ENCODE data around the gene EHF. TPM values are rescaled to one million over a fixed set of nuclear protein-coding genes. Genes with fewer than 3 reads are reported as not detected.
A peak's percentile ranks its signal among the peaks of the same experiment; 100 is the strongest.

The EHF gene
- total RNA-seq, 2 donors from 2014 or later, result 0.35 TPM; not detected in 1

DNA sequence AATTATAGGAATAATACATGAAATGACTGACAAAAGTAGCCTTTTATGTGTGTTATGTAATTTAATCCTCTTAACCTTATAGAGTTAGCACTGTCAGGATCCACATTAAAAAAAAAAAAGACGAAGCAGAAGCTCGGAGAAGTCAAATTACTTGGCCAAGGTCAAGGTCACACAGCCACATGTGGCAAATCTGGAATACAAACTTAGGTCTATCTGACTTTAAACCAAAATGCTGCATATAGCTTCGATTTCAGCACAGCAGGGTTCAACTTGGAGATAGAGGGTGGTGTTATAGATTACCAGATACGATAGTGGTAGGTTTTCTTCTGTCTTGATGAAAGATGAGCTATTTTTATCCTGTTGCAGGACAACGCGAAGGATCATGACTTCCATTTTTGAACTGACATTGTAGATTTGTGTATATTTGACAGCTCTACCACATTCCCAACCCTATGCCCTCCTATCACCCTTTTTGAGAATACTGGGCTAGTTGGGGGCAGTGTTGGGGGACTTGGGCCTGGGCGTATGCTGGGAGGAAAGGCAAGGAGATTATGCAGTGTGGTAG lies 11.6 kb upstream of the EHF start:
- peaks cover 8% of the 10 kb centered on the region for H3K27me3 Mint-ChIP-seq
- H3K27ac Mint-ChIP-seq, result no peak overlapping the region
- H3K4me1 Mint-ChIP-seq, result peaks cover 8% of the 10 kb centered on the region
- H3K4me3 Mint-ChIP-seq, result no peak overlapping the region
- ATAC-seq (replicated peaks), result no peak
- no peaks in the 10 kb centered on the region for H3K9me3 Mint-ChIP-seq
- no peaks in the 10 kb centered on the region for H3K36me3 Mint-ChIP-seq (ENCODE audit: low read depth)

DNA sequence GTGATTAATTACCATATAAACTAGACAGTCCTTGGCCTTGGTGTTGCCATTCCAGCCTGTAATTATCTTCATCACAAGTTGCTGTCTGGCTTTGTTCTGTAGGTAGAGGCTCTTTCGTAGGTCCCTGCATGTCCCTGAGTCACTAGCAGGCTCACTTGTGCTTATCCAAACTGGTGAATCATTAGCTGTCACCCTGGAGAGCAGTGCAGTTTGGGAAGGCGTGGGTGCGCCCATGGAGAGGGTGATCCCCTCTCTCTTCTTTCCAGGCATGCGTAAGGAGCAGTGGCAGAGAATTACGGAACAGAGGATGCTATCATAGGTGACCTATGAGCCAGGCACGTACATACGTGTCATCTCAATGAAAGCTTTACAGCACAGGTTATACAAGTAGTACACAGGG lies 11.0 kb upstream of the EHF start:
- no peaks in the 10 kb centered on the region for H3K9me3 Mint-ChIP-seq
- H3K4me3 Mint-ChIP-seq, result no peak overlapping the region
- no peak overlapping the region for H3K27ac Mint-ChIP-seq
- no peaks in the 10 kb centered on the region for H3K36me3 Mint-ChIP-seq (ENCODE audit: low read depth)
- no peak for ATAC-seq (replicated peaks)
- H3K4me1 Mint-ChIP-seq, result peaks cover 13% of the 10 kb centered on the region
- H3K27me3 Mint-ChIP-seq, result peaks cover 8% of the 10 kb centered on the region

DNA sequence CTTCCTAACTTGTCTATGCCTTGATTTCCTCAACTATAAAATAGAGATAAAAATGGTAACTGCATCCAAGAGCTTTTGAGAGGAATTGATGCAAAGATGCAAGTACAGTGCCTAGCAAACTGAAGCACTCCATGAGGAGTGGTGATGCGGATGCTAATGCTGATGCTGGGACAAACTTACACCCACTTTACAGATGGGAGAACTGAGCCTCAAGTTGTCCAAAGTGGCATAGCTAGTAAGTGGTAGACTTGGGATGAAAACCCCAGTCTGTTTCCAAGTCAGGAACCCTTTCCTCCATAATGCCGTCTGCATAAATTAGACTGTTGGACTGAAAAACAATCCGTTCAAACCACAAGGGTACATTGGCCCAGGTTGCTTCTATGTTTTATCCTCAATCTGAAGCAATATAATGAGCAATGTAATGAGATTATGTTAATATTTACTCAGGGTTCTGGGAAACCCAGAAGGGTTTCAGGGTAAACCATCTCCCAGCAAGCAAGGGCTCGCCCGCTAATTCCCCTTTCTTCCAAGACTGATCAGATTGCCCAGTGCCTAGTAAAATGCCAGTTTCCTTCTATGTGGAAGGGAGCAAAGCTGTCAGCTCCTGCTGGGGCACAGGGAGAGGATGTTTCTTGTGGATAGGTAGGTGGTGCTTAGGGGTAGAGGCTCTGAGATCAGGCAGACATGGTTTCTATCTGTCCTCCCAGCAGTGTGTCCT lies 10.4 kb upstream of the EHF start:
- H3K27me3 Mint-ChIP-seq, result peaks cover 8% of the 10 kb centered on the region
- H3K4me3 Mint-ChIP-seq, result no peak overlapping the region
- peaks cover 13% of the 10 kb centered on the region for H3K4me1 Mint-ChIP-seq
- H3K9me3 Mint-ChIP-seq, result no peaks in the 10 kb centered on the region
- no peak overlapping the region for H3K27ac Mint-ChIP-seq
- no peak for ATAC-seq (replicated peaks)
- no peaks in the 10 kb centered on the region for H3K36me3 Mint-ChIP-seq (ENCODE audit: low read depth)

DNA sequence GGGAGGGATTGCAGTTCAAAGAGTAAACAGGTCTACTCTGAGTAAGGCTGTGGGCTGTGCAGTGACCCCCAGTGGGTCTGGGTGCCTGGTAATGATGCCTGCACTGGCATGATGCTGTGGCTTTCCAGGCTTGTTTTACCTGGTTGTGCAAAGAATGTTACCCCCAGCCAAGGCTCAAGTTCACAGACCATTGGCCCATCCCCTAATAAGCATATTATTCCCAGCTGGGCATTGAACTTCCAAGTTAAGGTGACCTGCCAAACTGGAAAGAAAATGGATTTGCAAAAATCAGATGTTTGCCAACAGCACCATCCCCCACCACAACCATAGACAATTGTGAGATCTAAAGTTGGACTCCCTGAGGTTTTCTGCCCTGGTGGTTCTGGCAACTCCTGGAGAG lies 7.9 kb upstream of the EHF start:
- no peaks in the 10 kb centered on the region for H3K36me3 Mint-ChIP-seq (ENCODE audit: low read depth)
- no peaks in the 10 kb centered on the region for H3K9me3 Mint-ChIP-seq
- peak overlapping the region; percentile 6 for H3K4me3 Mint-ChIP-seq
- peaks cover 8% of the 10 kb centered on the region for H3K27me3 Mint-ChIP-seq
- no peak overlapping the region for H3K27ac Mint-ChIP-seq
- ATAC-seq (replicated peaks), result no peak
- H3K4me1 Mint-ChIP-seq, result peaks cover 13% of the 10 kb centered on the region

DNA sequence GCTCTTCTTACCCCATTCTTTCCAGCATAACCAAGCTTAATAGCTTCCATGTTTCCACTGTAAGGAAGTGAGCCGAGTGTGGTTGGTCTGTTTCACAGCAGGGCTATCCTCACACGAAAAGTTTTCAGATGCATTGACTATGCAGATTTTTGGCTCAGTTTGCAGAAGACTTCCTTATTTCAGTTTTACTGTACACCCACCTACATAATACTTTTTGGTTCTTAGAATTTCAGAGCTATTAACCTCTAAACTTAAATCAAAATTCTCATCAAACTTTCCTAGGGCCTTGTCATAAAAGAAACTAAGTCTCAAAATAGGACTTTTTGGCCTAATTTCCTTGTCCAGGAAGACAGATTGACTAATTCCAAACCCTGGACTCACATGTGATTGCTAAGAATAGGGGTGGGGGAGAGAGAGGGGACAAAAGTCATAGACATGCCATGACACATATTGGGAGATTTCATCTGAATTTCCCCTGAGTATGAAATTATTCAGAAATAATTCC lies 7.3 kb upstream of the EHF start:
- Mint-ChIP-seq H3K4me1 (peaks cover 13% of the 10 kb centered on the region), H3K4me3 (peak overlapping the region; percentile 6), H3K27ac (no peak overlapping the region), H3K27me3 (peaks cover 8% of the 10 kb centered on the region), H3K36me3 (ENCODE audit: low read depth) (no peaks in the 10 kb centered on the region), H3K9me3 (no peaks in the 10 kb centered on the region)
- ATAC-seq (replicated peaks), result peak; percentile 73

DNA sequence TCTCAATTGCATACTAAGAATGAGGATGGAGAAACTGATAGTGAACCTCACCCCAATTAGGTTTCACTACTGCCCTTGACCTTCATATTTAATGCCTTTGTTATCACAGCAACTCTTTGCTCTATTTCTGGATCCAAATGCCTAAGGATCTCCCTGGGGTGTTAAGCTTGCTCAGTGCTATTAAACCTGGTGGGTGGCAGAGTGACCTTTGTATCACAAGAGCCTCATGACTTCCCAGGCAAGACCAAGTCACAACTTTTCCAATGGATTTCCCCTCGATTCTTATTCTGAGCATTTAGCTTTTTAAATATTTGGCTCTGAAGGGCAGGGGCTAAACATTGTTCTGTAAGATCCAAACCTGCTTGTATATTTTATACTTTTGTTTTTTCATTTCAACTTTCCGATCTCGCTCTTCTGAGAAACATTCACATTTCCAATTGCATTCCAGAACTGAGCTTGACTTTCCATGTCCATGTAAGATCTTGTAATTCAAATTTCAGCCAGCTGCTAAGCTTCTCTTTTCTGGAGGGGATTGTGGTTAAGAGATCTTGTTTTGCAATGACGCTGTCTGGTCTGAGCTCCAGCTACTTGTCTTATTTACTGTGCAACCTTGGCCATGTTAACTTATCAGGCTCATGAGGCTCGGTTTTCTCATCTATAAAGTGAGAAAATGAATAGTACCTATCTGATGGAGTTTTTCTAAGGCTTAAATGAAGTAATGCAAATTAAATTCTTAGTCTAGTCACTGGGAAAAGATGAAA lies 6.4 kb upstream of the EHF start:
- peak; percentile 68 for ATAC-seq (replicated peaks)
- Mint-ChIP-seq H3K36me3 (ENCODE audit: low read depth) (no peaks in the 10 kb centered on the region), H3K9me3 (no peaks in the 10 kb centered on the region), H3K4me1 (peaks cover 13% of the 10 kb centered on the region), H3K27me3 (peaks cover 4% of the 10 kb centered on the region), H3K4me3 (no peak overlapping the region), H3K27ac (no peak overlapping the region)

DNA sequence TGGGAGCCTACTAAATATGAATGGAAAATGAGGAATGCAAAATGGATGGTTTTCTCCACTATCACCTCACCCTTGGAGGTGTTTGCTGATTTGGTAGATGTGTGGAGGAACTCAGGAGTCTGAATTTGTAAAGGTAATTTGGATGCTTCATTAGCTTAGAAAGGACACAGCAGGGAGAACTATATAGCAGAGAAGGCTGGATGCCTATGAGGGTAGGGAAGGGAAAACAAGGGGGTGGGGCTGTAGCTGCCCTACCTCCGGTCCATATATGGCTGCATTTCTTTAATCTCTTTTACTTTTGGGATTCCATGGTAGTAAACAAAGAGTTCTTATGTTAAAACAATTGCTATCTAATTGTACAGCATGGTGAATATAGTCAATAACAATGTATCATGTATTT lies 4.8 kb upstream of the EHF start:
- Mint-ChIP-seq H3K4me3 (no peak overlapping the region), H3K4me1 (peaks cover 13% of the 10 kb centered on the region), H3K27ac (no peak overlapping the region), H3K36me3 (ENCODE audit: low read depth) (no peaks in the 10 kb centered on the region), H3K9me3 (no peaks in the 10 kb centered on the region), H3K27me3 (peaks cover 3% of the 10 kb centered on the region)
- no peak for ATAC-seq (replicated peaks)

DNA sequence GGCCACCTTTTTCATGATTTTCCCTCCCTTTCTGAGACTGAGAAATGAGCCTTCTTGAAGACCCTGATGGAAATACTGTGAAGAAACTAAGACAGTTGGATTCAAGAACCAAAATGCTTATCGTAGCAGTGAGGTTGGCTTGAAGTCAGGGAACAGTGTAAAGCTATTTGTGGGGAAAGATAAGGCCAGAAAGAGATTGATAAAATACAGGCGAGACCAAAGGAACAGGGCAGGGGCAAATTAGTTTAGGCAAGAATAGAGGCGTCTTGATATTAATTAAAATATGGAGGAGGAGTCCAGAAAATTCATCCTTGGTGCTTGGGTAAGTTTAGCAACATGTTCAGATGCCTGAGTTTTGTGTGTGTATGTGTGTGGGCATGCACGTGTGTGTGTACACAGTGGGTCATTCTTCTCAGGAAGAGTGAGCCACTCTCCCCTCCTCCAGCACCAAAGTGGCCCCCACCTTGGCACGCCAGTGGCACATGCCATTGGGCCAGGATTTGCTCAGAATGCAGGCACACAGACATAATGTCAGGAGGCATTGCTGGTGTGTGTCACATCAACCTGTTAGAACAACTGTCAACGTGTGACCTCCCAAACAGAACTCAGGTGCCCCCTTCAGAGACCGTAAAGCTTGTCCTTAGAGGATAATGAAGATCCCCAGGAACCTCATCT lies 3.9 kb upstream of the EHF start:
- H3K27ac Mint-ChIP-seq, result no peak overlapping the region
- peaks cover 13% of the 10 kb centered on the region for H3K4me1 Mint-ChIP-seq
- H3K4me3 Mint-ChIP-seq, result no peak overlapping the region
- no peaks in the 10 kb centered on the region for H3K36me3 Mint-ChIP-seq (ENCODE audit: low read depth)
- no peaks in the 10 kb centered on the region for H3K9me3 Mint-ChIP-seq
- H3K27me3 Mint-ChIP-seq, result peaks cover 5% of the 10 kb centered on the region
- no peak for ATAC-seq (replicated peaks)

DNA sequence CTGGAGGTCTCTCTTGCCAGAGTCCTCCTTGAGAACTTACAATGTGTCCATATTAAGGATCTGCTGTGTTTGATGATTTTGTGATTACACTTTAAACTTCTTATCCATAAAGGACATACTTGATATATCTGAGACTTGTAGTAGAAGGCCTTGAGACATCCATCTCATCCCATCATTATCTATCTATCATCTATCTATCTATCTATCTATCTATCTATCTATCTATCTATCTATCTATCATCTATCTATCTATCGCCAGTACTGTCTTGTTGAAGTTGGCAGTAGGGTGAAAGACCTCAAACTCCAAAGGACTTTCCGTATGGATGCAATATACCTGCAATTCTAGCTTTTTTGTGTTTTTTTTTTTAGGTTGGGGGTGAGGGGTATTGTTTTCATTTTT lies 2.5 kb upstream of the EHF start:
- H3K4me3 Mint-ChIP-seq, result no peak overlapping the region
- no peaks in the 10 kb centered on the region for H3K9me3 Mint-ChIP-seq
- peaks cover 11% of the 10 kb centered on the region for H3K27me3 Mint-ChIP-seq
- H3K4me1 Mint-ChIP-seq, result peaks cover 10% of the 10 kb centered on the region
- H3K36me3 Mint-ChIP-seq (ENCODE audit: low read depth), result no peaks in the 10 kb centered on the region
- ATAC-seq (replicated peaks), result no peak
- no peak overlapping the region for H3K27ac Mint-ChIP-seq

DNA sequence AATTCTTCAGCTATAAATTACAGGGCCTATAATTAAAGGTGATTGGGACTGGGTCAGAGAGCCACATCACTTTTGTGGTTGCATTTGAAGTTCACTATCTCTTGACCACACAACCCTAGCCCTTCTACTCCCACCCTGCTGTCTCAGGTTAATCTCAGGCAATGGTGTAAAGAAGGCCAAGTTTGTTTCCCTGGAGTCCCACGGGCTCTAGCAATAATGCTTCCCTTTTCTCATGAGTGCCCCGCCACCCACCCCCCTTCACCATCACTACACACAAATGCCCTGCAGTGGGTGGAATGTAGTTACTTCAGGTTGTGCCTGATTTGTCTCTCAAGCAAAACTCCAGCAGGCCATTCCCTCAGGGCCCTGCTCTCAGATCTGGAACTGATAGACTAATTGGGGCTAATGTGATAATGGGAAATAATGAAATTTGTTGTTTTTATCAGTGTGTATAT lies 1.8 kb upstream of the EHF start:
- no peak overlapping the region for H3K4me3 Mint-ChIP-seq
- H3K27ac Mint-ChIP-seq, result no peak overlapping the region
- H3K27me3 Mint-ChIP-seq, result peaks cover 15% of the 10 kb centered on the region
- peaks cover 11% of the 10 kb centered on the region for H3K4me1 Mint-ChIP-seq
- no peak for ATAC-seq (replicated peaks)
- no peaks in the 10 kb centered on the region for H3K36me3 Mint-ChIP-seq (ENCODE audit: low read depth)
- H3K9me3 Mint-ChIP-seq, result no peaks in the 10 kb centered on the region

DNA sequence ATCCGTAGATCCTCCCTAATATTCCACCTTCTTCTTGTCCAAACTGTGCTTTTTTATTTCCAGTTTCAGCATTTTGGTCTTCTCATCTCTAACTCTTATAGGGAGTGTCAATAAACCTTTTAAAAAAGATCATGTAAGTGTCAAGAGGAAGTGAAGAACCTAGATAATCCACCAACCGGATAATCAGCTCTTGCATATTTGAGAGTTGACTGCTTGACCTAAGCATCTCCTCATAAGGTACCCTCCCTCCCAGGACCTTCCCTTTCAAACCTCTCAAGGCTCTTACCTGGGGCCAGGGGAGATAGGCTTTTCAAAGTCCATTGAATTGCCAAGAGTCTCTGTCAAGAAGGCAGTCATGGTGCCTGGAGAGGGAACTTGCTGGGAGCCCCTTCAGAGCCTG lies 691 bp upstream of the EHF start:
- Mint-ChIP-seq H3K27me3 (peaks cover 15% of the 10 kb centered on the region), H3K4me1 (peaks cover 6% of the 10 kb centered on the region), H3K9me3 (no peaks in the 10 kb centered on the region), H3K4me3 (no peak overlapping the region), H3K36me3 (ENCODE audit: low read depth) (no peaks in the 10 kb centered on the region), H3K27ac (no peak overlapping the region)
- no peak for ATAC-seq (replicated peaks)

DNA sequence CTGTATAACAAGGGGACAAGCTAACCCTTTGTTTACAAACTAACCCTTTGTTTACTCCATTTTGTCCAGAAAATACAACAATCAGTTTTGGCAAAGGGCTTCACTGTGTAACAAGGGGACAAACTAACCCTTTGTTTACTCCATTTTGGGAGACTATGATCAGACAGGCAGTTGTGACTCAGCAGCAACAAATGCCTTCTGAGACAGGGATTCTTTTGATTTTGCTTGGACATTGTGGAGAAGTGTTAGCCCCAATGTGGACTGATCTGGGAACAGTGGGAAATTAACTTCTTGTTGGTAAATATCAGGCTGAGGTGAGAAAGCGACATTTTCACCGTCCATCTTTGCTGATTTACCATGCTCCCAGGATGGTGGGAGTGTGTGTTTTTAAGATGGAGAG lies 983 bp downstream of the EHF start:
- peaks cover 11% of the 10 kb centered on the region for H3K4me1 Mint-ChIP-seq
- H3K27me3 Mint-ChIP-seq, result peaks cover 21% of the 10 kb centered on the region
- no peak overlapping the region for H3K27ac Mint-ChIP-seq
- no peak overlapping the region for H3K4me3 Mint-ChIP-seq
- H3K36me3 Mint-ChIP-seq (ENCODE audit: low read depth), result no peaks in the 10 kb centered on the region
- ATAC-seq (replicated peaks), result no peak
- no peaks in the 10 kb centered on the region for H3K9me3 Mint-ChIP-seq

DNA sequence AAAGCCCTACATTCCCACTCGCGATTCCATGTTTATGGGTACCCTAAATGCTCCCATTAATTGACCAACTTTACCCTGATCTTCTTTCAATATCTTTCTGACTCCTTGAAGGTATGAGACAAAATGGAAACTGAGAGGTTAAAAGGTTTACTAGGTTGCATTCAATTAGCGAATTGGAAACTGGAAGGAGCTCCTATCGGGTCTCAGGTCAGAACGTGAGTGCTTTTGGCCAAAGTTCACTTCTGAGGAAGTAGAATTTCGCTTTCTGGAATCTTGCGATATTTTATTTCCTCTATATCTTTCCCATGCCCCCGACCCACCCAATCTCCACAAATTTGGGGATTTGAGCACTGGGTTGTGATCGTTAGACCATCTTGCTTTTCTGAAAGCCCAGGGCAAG lies 2.6 kb downstream of the EHF start:
- no peaks in the 10 kb centered on the region for H3K9me3 Mint-ChIP-seq
- peak overlapping the region; percentile 59 for H3K4me3 Mint-ChIP-seq
- peaks cover 23% of the 10 kb centered on the region for H3K27me3 Mint-ChIP-seq
- H3K27ac Mint-ChIP-seq, result no peak overlapping the region
- no peaks in the 10 kb centered on the region for H3K36me3 Mint-ChIP-seq (ENCODE audit: low read depth)
- H3K4me1 Mint-ChIP-seq, result peaks cover 11% of the 10 kb centered on the region
- ATAC-seq (replicated peaks), result peak; percentile 13

DNA sequence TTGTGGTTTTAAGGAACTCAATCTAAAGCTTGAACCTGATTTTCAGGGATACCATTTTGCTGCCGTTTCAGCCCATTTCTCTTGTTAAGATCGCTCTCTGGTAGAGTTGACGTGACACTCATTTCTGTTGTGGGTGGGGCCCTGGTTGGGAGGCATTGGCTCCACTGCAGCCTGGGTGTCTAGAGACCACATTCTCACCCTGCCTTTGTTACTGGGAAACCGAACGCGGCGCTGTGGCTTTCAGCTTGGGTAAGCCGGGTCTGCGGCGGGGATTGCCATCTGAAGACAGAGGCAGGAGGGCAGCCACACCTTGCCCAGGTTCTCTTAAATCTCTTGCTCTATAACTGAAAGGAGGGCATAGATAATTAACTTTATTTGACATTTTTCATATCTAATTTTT lies 3.2 kb downstream of the EHF start:
- H3K27ac Mint-ChIP-seq, result no peak overlapping the region
- peaks cover 23% of the 10 kb centered on the region for H3K27me3 Mint-ChIP-seq
- H3K36me3 Mint-ChIP-seq (ENCODE audit: low read depth), result no peaks in the 10 kb centered on the region
- ATAC-seq (replicated peaks), result peak; percentile 81
- H3K9me3 Mint-ChIP-seq, result no peaks in the 10 kb centered on the region
- H3K4me3 Mint-ChIP-seq, result peak overlapping the region; percentile 59
- peaks cover 11% of the 10 kb centered on the region for H3K4me1 Mint-ChIP-seq
